HG02642 (cell line): ENCODE results near the gene NCF2.

Experiments
- ATAC-seq: cut with Tn5 transposase; IDR thresholded peaks from one replicate; pipeline ENCODE4 v1.9.1; 2021; ENCODE audit warnings: mild to moderate bottlenecking; ENCODE audit not compliant: unreplicated experiment, poor library complexity

The NCF2 gene

GRCh38 chr1:183559061-183559460 is 31.2 kb downstream of the NCF2 start:
- no peak for ATAC-seq

- ATAC-seq: no peak
Observed at GRCh38 chr1:183554577-183554976, 35.7 kb downstream of the NCF2 start.

GRCh38 chr1:183553764-183554163 is 36.5 kb downstream of the NCF2 start:
- ATAC-seq: no peak

- no peak for ATAC-seq
Observed at GRCh38 chr1:183553331-183553730, 36.9 kb downstream of the NCF2 start.

GRCh38 chr1:183552891-183553290 is 37.4 kb downstream of the NCF2 start:
- no peak for ATAC-seq

GRCh38 chr1:183552441-183552840 is 37.8 kb downstream of the NCF2 start:
- ATAC-seq: no peak

GRCh38 chr1:183551924-183552323 is 38.3 kb downstream of the NCF2 start:
- ATAC-seq: no peak

GRCh38 chr1:183550915-183551314 is 39.3 kb downstream of the NCF2 start:
- ATAC-seq: no peak

GRCh38 chr1:183548116-183548515 is 42.1 kb downstream of the NCF2 start:
- no peak for ATAC-seq

- no peak for ATAC-seq
Observed at GRCh38 chr1:183546427-183546826, 43.8 kb downstream of the NCF2 start.

GRCh38 chr1:183544598-183545297 is 45.5 kb downstream of the NCF2 start:
- ATAC-seq: no peak

- peak; percentile 52 for ATAC-seq
Observed at GRCh38 chr1:183543619-183544204, 46.5 kb downstream of the NCF2 start.

GRCh38 chr1:183537405-183537804 is 52.9 kb downstream of the NCF2 start:
- ATAC-seq: no peak

GRCh38 chr1:183533617-183534174 is 56.6 kb downstream of the NCF2 start:
- ATAC-seq: no peak

- ATAC-seq: no peak
Observed at GRCh38 chr1:183528577-183528976, 61.7 kb downstream of the NCF2 start.

- ATAC-seq: no peak
Observed at GRCh38 chr1:183522104-183522503, 68.2 kb downstream of the NCF2 start.

- ATAC-seq: no peak
Observed at GRCh38 chr1:183520379-183520778, 69.9 kb downstream of the NCF2 start.

- no peak for ATAC-seq
Observed at GRCh38 chr1:183517401-183517800, 72.9 kb downstream of the NCF2 start.

- ATAC-seq: no peak
Observed at GRCh38 chr1:183516725-183517124, 73.5 kb downstream of the NCF2 start.

GRCh38 chr1:183515002-183515689 is 75.1 kb downstream of the NCF2 start:
- no peak for ATAC-seq

GRCh38 chr1:183514235-183514634 is 76.0 kb downstream of the NCF2 start:
- no peak for ATAC-seq
